WERI-Rb-1 (cell line): ENCODE results near the gene PIP4K2C.
"Not testable (repeated sequence)": the region's sequence is repeated elsewhere in the genome, so short reads cannot be mapped to it uniquely, and the experiment has no call there.

Experiments used
- DNase-seq: peaks from one replicate; pipeline ENCODE4 v3.0.0-alpha.2; 2020
- H3K27ac ChIP-seq: fragments of 250-450 bp; sonication (Bioruptor Pico); 2 replicates; pipeline ENCODE4 v1.5.1; 2020; ENCODE audit warnings: mild to moderate bottlenecking, moderate library complexity
- H3K27me3 ChIP-seq: fragments of 250-450 bp; sonication (Bioruptor Pico); 2 replicates; pipeline ENCODE4 v1.5.1; 2021; ENCODE audit warnings: mild to moderate bottlenecking, low read depth, moderate library complexity; ENCODE audit not compliant: insufficient read depth, severe bottlenecking
- H3K36me3 ChIP-seq: fragments of 250-450 bp; sonication (Bioruptor Pico); 2 replicates; pipeline ENCODE4 v1.5.1; 2020; ENCODE audit warnings: mild to moderate bottlenecking, moderate library complexity
- H3K4me3 ChIP-seq: 2 replicates; pipeline ENCODE4 v1.5.1; 2011; ENCODE audit warnings: low read depth, mild to moderate bottlenecking, control low read depth, low read length
- H3K9me3 ChIP-seq: fragments of 250-450 bp; sonication (Bioruptor Pico); 2 replicates; pipeline ENCODE4 v1.5.1; 2021; ENCODE audit warnings: mild to moderate bottlenecking, moderate library complexity; ENCODE audit not compliant: severe bottlenecking
- TF ChIP-seq, protein P1 (sequence below): IDR thresholded peaks from 2 replicates; pipeline ENCODE4 v1.5.1; 2011; ENCODE audit warnings: low read depth, mild to moderate bottlenecking, control low read depth, inconsistent platforms, low read length

Gene PIP4K2C

DNA sequence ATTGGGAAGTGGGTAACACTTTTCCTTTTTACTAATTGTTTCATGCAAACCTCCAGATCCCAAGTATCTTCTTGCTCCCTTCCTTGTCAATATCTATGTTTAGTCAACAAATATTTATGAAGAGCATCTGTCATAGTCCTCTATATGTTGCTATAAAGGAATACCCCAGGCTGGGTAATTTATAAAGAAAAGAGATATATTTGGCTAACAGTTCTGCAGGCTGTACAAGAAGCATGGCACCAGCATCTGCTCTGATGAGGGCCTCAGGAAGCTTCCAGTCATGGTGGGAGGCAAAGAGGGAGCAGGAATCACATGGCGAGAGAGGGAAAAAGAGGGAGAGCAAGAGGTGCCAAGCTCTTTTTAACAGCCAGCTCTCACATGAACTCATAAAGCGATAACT is 36.5 kb upstream of the PIP4K2C start:
- Histone ChIP-seq H3K9me3 (no peaks in the 10 kb centered on the region), H3K27ac (no peak overlapping the region), H3K36me3 (no peaks in the 10 kb centered on the region; the same call in none of the 2 replicates), H3K27me3 (no peaks in the 10 kb centered on the region), H3K4me3 (no peak overlapping the region)
- TF ChIP-seq, protein P1, sequence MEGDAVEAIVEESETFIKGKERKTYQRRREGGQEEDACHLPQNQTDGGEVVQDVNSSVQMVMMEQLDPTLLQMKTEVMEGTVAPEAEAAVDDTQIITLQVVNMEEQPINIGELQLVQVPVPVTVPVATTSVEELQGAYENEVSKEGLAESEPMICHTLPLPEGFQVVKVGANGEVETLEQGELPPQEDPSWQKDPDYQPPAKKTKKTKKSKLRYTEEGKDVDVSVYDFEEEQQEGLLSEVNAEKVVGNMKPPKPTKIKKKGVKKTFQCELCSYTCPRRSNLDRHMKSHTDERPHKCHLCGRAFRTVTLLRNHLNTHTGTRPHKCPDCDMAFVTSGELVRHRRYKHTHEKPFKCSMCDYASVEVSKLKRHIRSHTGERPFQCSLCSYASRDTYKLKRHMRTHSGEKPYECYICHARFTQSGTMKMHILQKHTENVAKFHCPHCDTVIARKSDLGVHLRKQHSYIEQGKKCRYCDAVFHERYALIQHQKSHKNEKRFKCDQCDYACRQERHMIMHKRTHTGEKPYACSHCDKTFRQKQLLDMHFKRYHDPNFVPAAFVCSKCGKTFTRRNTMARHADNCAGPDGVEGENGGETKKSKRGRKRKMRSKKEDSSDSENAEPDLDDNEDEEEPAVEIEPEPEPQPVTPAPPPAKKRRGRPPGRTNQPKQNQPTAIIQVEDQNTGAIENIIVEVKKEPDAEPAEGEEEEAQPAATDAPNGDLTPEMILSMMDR: no peak
- no peak for DNase-seq

DNA sequence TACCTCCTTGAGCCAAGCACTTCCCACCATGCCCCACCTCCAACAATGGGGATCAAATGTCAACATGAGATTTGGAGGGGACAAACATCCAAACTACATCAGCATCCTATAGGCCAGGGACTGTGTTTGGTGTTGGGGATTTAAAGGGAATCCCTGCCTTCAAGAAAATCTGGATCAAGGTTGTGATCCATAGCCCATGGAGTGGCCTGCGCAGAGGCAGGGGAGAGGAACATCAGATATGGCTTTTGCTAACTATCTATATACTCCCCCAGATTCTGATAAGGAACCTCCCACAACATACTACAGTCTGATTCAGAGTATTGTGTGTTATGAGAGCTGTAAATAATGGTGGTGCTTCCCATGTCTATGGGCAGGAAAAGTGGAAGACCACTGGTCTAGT is 36.1 kb upstream of the PIP4K2C start:
- no peak for DNase-seq
- TF ChIP-seq, protein P1: no peak
- no peaks in the 10 kb centered on the region for H3K27me3 ChIP-seq
- no peaks in the 10 kb centered on the region; the same call in none of the 2 replicates for H3K36me3 ChIP-seq
- no peak overlapping the region for H3K4me3 ChIP-seq
- no peak overlapping the region for H3K27ac ChIP-seq
- no peaks in the 10 kb centered on the region for H3K9me3 ChIP-seq

DNA sequence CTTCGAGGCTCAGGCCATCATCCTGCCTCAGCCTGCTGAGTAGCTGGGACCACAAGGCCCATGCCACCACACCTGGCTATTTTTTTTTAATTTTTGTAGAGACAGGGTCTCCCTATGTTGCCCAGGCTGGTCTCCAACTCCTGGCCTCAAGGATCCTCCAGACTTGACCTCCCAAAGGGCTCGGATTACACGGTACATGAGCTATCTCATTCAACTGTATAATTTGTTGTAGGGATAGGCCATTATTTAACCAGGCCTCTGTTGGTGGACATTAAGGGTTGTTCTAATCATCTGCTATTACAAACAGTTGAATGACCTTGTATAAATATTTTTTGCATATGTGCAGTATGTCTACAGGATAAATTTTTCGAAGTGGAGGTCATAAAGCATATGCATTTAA is 32.1 kb upstream of the PIP4K2C start:
- DNase-seq: no peak
- H3K27ac ChIP-seq: no peak overlapping the region
- TF ChIP-seq, protein P1: no peak
- no peaks in the 10 kb centered on the region for H3K9me3 ChIP-seq
- no peaks in the 10 kb centered on the region for H3K27me3 ChIP-seq
- peaks cover 2% of the 10 kb centered on the region for H3K36me3 ChIP-seq
- no peak overlapping the region for H3K4me3 ChIP-seq

DNA sequence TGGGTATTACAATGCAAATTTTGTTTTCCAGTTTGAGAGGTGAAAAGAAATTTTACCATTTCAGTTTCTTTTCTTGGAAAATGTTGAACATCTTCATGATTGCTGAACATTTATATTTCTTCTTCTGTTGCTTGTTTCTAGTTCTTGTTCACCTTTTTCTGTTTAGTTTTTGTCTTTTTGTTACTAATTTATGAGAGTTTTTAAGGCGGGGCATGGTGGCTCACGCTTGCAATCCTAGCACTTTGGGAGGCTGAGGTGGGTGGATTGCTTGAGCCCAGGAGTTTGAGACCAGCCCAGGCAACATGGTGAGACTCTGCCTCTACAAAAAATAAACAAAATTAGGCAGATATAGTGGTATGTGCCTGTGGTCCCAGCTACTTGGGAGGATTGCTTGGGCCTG is 30.5 kb upstream of the PIP4K2C start:
- no peak for DNase-seq
- Histone ChIP-seq H3K9me3 (no peaks in the 10 kb centered on the region), H3K27me3 (no peaks in the 10 kb centered on the region), H3K27ac (no peak overlapping the region), H3K36me3 (peaks cover 13% of the 10 kb centered on the region), H3K4me3 (no peak overlapping the region)
- TF ChIP-seq, protein P1: no peak

DNA sequence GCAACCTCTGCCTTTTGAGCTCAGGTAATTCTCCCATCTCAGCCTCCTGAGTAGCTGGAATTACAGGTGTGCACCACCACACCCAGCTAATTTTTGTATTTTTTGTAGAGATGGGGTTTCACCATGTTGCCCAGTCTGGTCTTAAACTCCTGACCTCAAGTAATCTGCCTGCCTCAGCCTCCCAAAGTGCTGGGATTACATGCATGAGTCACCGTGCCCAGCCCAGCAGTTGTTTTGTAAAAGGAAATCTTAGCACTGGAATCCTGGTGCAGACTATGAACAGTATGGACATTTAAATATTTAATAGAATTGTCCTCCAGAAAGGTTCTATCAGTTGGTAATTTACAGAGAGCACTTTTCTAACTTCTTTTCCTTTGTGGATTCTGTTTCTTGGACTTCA is 29.9 kb upstream of the PIP4K2C start:
- not testable (repeated sequence) for H3K27me3 ChIP-seq, H3K4me3 ChIP-seq, H3K9me3 ChIP-seq, H3K27ac ChIP-seq
- DNase-seq: peak; percentile 32
- H3K36me3 ChIP-seq: peaks cover 13% of the 10 kb centered on the region

DNA sequence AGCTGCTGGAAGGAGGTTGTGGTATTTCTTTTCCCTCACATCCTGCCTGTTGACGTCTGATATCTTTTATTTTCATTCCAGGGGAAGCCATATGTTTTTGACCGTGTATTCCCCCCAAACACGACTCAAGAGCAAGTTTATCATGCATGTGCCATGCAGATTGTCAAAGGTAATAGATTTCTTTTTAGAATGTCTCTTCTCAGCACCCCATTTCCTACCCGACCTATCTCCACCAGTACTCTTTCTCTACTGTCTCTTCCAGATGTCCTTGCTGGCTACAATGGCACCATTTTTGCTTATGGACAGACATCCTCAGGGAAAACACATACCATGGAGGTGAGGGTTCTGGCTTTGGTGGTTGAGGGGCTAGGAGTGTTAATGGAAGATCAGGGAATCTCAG is 27.6 kb upstream of the PIP4K2C start:
- TF ChIP-seq, protein P1: no peak
- H3K4me3 ChIP-seq: no peak overlapping the region
- H3K27me3 ChIP-seq: no peaks in the 10 kb centered on the region
- DNase-seq: no peak
- H3K9me3 ChIP-seq: no peaks in the 10 kb centered on the region
- no peak overlapping the region for H3K27ac ChIP-seq
- H3K36me3 ChIP-seq: peaks cover 20% of the 10 kb centered on the region
